Vein endothelial cell (primary cell): ENCODE results near the gene KBTBD13. TPM values are rescaled to one million over a fixed set of nuclear protein-coding genes. Genes with fewer than 3 reads are reported as not detected.

ENCODE experiments used
- small RNA-seq: library from RNA; depleted of rRNA; stranded (forward); fragments of <200 nt; gene quantifications from one replicate; pipeline ENCODE3, GENCODE V24; 2012
- total RNA-seq: library from RNA; depleted of rRNA; stranded (reverse); fragments of >200 nt; gene quantifications from 2 replicates; pipeline ENCODE4 v1.2.3, GENCODE V29; 2012

The KBTBD13 gene
- not detected in 2 replicates for total RNA-seq

GRCh38 chr15:65076486-65077290, at the start of gene KBTBD13:
Gene KBTBD13, plus strand, starts transcription at chr15:65076746. Its CDS starts 70 bp downstream, at chr15:65076816.

GRCh38 chr15:65028921-65029735, 47.4 kb upstream of the KBTBD13 start, which contains the start of gene MTFMT:
Gene MTFMT, minus strand, starts transcription at chr15:65029639. Its CDS starts 26 bp downstream, at chr15:65029613.

GRCh38 chr15:65044724-65045481, 31.6 kb upstream of the KBTBD13 start, which contains the start of gene SLC51B:
Gene SLC51B, plus strand, starts transcription at chr15:65045387. Its CDS starts 4,618 bp downstream, at chr15:65050005.

GRCh38 chr15:65067645-65068402, 8.7 kb upstream of the KBTBD13 start, which contains the start of gene RASL12:
Gene RASL12, minus strand, starts transcription at chr15:65067991. Its CDS starts 156 bp downstream, at chr15:65067835.

GRCh38 chr15:65115086-65115485, 38.5 kb downstream of the KBTBD13 start, which contains the start of gene UBAP1L:
Gene UBAP1L, minus strand, starts transcription at chr15:65115200. Its CDS starts 8,985 bp downstream, at chr15:65106215.

Small RNAs within 50 kb of the gene (small RNA-seq; reads per million reads assigned to genes)
- not detected for gene AC013553.1

Other genes starting within 250 kb of the KBTBD13 start
- 40.5 and 43.7 TPM in 2 replicates for gene PLEKHO2, start 234.8 kb upstream of the KBTBD13 start, total RNA-seq
- 2.5 and 2.6 TPM in 2 replicates for gene ANKDD1A, start 164.8 kb upstream of the KBTBD13 start, total RNA-seq
- gene SPG21, start 86.8 kb upstream of the KBTBD13 start, total RNA-seq = 65.7 and 86.9 TPM in 2 replicates
- gene MTFMT, start 47.1 kb upstream of the KBTBD13 start, total RNA-seq = 13.1 and 22.4 TPM in 2 replicates
- gene SLC51B, start 31.4 kb upstream of the KBTBD13 start, total RNA-seq = not detected in 2 replicates
- not detected in 2 replicates for gene RASL12, start 8.8 kb upstream of the KBTBD13 start, total RNA-seq
- 1.6 and 3.7 TPM in 2 replicates for gene UBAP1L, start 38.5 kb downstream of the KBTBD13 start, total RNA-seq
- gene PDCD7, start 57.1 kb downstream of the KBTBD13 start, total RNA-seq = 16.3 and 23.4 TPM in 2 replicates
- 42.8 and 54.5 TPM in 2 replicates for gene CLPX, start 108.6 kb downstream of the KBTBD13 start, total RNA-seq
- gene CILP, start 134.7 kb downstream of the KBTBD13 start, total RNA-seq = not detected in 2 replicates
- 3.7 and 6.2 TPM in 2 replicates for gene PARP16, start 210.1 kb downstream of the KBTBD13 start, total RNA-seq
- gene RNU5A-1, start 219.3 kb downstream of the KBTBD13 start, total RNA-seq = not detected in 2 replicates
- gene RNU5B-1, start 227.9 kb downstream of the KBTBD13 start, total RNA-seq = not detected in 2 replicates